22Rv1 (cell line): Measurements from ENCODE around the gene GABRA4.
A peak's percentile ranks its signal among the peaks of the same experiment; 100 is the strongest.

ENCODE experiments used
- H3K27ac ChIP-seq: fragments of 450-650 bp; 2 replicates; pipeline ENCODE4 v1.5.1; 2017
- CTCF ChIP-seq: fragments of 450-650 bp; IDR thresholded peaks from 2 replicates; pipeline ENCODE4 v1.5.1; 2017; ENCODE audit warnings: mild to moderate bottlenecking
- ZFX ChIP-seq: fragments of 450-650 bp; IDR thresholded peaks from 2 replicates; pipeline ENCODE4 v1.6.1; 2017; ENCODE audit warnings: antibody characterized with exemption, borderline replicate concordance

Gene GABRA4

GRCh38 chr4:46908148-46908547, 85.2 kb downstream of the GABRA4 start:
- TF ChIP-seq ZFX (no peak), CTCF (no peak)
- no peak overlapping the region for H3K27ac ChIP-seq

- TF ChIP-seq CTCF (no peak), ZFX (no peak)
- no peak overlapping the region for H3K27ac ChIP-seq
These were observed 93.3 kb downstream of the GABRA4 start for GRCh38 chr4:46900082-46900481.

GRCh38 chr4:46894826-46895225, 98.6 kb downstream of the GABRA4 start:
- no peak overlapping the region for H3K27ac ChIP-seq
- no peak for TF ChIP-seq ZFX
- TF ChIP-seq CTCF = no peak

GRCh38 chr4:46890056-46890455, 103.3 kb downstream of the GABRA4 start:
- TF ChIP-seq ZFX = no peak
- TF ChIP-seq CTCF = no peak

GRCh38 chr4:46889410-46889809, 104.0 kb downstream of the GABRA4 start:
- TF ChIP-seq ZFX (no peak), CTCF (no peak)
- H3K27ac ChIP-seq = no peak overlapping the region

More at GRCh38 chr4:46890056-46890455, 103.3 kb downstream of the GABRA4 start:
- no peak overlapping the region for H3K27ac ChIP-seq

GRCh38 chr4:46886711-46887110, 106.7 kb downstream of the GABRA4 start:
- TF ChIP-seq CTCF (peak; percentile 67), ZFX (no peak)
- no peak overlapping the region for H3K27ac ChIP-seq

GRCh38 chr4:46878641-46879040, 114.7 kb downstream of the GABRA4 start:
- H3K27ac ChIP-seq = no peak overlapping the region
- TF ChIP-seq ZFX = no peak
- no peak for TF ChIP-seq CTCF
